DND-41 (cell line): ENCODE results near the gene CHST12.

Experiments used
- EZH2 ChIP-seq: IDR thresholded peaks from 3 replicates; pipeline ENCODE4 v1.6.1; 2012; ENCODE audit warnings: borderline replicate concordance, low read depth, mild to moderate bottlenecking, moderate library complexity, low read length, inconsistent platforms; ENCODE audit not compliant: severe bottlenecking
- TF ChIP-seq, protein P1 (sequence below): IDR thresholded peaks from 2 replicates; pipeline ENCODE4 v1.5.1; 2012; ENCODE audit warnings: borderline replicate concordance, low read length, moderate library complexity, mild to moderate bottlenecking; ENCODE audit not compliant: poor library complexity, severe bottlenecking; ENCODE audit errors: extremely low read depth

DNA sequence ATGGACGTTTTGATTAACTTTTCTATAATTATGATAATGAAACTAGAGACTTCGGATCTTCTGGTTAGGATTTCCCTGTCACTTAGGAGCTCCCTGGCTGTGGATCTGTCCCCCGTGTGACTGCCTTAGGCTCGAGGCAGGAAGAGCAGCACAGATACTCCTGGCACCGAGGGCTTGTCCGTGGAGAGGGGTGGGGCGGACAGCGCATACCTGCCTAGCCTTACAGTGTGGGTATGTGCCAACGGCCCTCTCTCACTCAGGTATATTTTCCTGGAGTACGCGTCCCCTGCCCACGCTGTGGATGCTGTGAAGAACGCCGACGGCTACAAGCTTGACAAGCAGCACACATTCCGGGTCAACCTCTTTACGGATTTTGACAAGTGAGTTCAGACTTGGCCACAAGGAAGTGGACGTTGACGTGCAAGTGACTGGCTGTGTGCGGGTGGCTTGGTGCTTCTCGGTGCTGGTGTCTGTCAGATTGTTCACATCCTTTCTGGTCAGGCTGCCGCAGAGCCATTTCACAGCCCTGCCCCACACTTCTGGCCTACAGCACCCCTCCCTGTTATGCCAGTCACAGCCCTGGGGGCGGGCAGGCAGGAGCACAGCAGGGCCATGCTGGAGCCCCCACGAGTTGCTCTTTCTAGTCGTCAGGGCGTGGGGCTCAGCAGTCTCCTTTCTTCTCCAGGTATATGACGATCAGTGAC is 40.9 kb upstream of the CHST12 start:
- TF ChIP-seq, protein P1, sequence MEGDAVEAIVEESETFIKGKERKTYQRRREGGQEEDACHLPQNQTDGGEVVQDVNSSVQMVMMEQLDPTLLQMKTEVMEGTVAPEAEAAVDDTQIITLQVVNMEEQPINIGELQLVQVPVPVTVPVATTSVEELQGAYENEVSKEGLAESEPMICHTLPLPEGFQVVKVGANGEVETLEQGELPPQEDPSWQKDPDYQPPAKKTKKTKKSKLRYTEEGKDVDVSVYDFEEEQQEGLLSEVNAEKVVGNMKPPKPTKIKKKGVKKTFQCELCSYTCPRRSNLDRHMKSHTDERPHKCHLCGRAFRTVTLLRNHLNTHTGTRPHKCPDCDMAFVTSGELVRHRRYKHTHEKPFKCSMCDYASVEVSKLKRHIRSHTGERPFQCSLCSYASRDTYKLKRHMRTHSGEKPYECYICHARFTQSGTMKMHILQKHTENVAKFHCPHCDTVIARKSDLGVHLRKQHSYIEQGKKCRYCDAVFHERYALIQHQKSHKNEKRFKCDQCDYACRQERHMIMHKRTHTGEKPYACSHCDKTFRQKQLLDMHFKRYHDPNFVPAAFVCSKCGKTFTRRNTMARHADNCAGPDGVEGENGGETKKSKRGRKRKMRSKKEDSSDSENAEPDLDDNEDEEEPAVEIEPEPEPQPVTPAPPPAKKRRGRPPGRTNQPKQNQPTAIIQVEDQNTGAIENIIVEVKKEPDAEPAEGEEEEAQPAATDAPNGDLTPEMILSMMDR: no peak
- TF ChIP-seq EZH2: no peak
